WERI-Rb-1 (cell line): ENCODE results near the gene CHST7.

Experiments
- DNase-seq: peaks from one replicate; pipeline ENCODE4 v3.0.0-alpha.2; 2020
- H3K27ac ChIP-seq: fragments of 250-450 bp; sonication (Bioruptor Pico); 2 replicates; pipeline ENCODE4 v1.5.1; 2020; ENCODE audit warnings: mild to moderate bottlenecking, moderate library complexity
- H3K27me3 ChIP-seq: fragments of 250-450 bp; sonication (Bioruptor Pico); 2 replicates; pipeline ENCODE4 v1.5.1; 2021; ENCODE audit warnings: mild to moderate bottlenecking, low read depth, moderate library complexity; ENCODE audit not compliant: insufficient read depth, severe bottlenecking
- H3K36me3 ChIP-seq: fragments of 250-450 bp; sonication (Bioruptor Pico); 2 replicates; pipeline ENCODE4 v1.5.1; 2020; ENCODE audit warnings: mild to moderate bottlenecking, moderate library complexity
- H3K4me3 ChIP-seq: 2 replicates; pipeline ENCODE4 v1.5.1; 2011; ENCODE audit warnings: low read depth, mild to moderate bottlenecking, control low read depth, low read length
- H3K9me3 ChIP-seq: fragments of 250-450 bp; sonication (Bioruptor Pico); 2 replicates; pipeline ENCODE4 v1.5.1; 2021; ENCODE audit warnings: mild to moderate bottlenecking, moderate library complexity; ENCODE audit not compliant: severe bottlenecking
- TF ChIP-seq, protein P1 (sequence below): IDR thresholded peaks from 2 replicates; pipeline ENCODE4 v1.5.1; 2011; ENCODE audit warnings: low read depth, mild to moderate bottlenecking, control low read depth, inconsistent platforms, low read length

The CHST7 gene

DNA sequence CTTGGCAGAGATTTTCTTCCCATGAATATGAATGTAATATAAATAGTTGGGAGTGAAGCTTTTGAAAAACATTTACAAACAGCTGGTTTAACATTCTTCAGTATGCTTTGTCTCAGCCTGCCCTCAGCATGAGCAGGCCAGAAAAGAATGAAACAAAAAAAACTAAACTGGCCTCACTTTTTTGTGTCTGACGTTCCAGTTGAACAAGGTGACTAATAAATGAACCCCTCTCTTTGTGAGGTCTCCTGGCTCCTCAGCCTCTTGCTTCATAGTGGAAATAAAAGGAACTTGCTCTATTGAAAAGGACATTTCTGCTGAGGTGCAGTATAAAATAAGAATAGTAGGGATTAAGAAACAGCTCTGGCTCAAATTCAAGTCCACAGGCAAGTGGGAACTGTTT lies 9.4 kb downstream of the CHST7 start:
- no peak for DNase-seq

DNA sequence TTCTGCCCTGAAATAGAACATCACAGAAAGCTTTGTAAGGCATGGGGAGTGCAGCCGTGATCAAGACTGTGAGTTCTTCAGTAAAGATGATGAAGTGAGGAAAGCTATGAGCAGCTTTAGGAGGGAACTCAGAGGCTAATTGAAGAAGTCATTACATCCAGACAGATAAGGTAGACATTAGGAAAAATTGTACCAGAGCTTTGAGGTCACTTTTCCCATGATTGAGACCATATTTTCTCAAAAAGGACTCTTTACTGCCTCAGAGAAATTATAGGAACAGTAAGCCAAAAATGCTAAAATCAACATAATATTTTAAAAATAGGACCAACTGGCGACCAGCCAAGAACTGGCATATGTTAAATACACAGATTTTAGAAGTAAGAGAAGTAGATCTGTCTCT lies 11.2 kb downstream of the CHST7 start:
- H3K27ac ChIP-seq: no peak overlapping the region
- no peaks in the 10 kb centered on the region for H3K9me3 ChIP-seq
- H3K36me3 ChIP-seq: no peaks in the 10 kb centered on the region
- TF ChIP-seq, protein P1, sequence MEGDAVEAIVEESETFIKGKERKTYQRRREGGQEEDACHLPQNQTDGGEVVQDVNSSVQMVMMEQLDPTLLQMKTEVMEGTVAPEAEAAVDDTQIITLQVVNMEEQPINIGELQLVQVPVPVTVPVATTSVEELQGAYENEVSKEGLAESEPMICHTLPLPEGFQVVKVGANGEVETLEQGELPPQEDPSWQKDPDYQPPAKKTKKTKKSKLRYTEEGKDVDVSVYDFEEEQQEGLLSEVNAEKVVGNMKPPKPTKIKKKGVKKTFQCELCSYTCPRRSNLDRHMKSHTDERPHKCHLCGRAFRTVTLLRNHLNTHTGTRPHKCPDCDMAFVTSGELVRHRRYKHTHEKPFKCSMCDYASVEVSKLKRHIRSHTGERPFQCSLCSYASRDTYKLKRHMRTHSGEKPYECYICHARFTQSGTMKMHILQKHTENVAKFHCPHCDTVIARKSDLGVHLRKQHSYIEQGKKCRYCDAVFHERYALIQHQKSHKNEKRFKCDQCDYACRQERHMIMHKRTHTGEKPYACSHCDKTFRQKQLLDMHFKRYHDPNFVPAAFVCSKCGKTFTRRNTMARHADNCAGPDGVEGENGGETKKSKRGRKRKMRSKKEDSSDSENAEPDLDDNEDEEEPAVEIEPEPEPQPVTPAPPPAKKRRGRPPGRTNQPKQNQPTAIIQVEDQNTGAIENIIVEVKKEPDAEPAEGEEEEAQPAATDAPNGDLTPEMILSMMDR: no peak
- DNase-seq: no peak
- H3K27me3 ChIP-seq: peaks cover 10% of the 10 kb centered on the region
- H3K4me3 ChIP-seq: no peak overlapping the region

More for the DNA sequence above, 9.4 kb downstream of the CHST7 start:
- H3K4me3 ChIP-seq: no peak overlapping the region
- H3K27ac ChIP-seq: no peak overlapping the region
- TF ChIP-seq, protein P1: no peak
- H3K9me3 ChIP-seq: no peaks in the 10 kb centered on the region
- no peaks in the 10 kb centered on the region for H3K36me3 ChIP-seq
- peaks cover 12% of the 10 kb centered on the region for H3K27me3 ChIP-seq

DNA sequence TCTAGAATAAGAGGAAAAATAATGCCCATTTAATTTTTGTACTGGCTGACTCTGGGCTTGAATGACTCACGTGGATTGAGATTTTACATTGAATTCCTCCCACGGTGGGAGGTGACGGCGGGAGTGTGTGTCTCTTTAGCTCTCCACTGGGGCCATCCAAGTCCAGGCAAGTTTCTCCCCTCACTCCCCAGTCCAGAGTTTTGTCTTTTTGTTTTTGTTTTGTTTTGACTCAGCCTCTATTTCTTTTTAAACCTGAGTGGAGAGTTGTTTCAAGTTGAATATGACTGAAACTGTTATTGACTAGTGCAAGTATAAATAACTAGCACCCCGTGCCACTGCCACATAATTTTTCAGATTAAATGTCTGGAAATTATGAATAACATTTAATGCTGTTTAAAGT lies 13.6 kb downstream of the CHST7 start:
- no peaks in the 10 kb centered on the region for H3K9me3 ChIP-seq
- peaks cover 10% of the 10 kb centered on the region for H3K27me3 ChIP-seq
- no peak overlapping the region for H3K4me3 ChIP-seq
- DNase-seq: no peak
- H3K36me3 ChIP-seq: no peaks in the 10 kb centered on the region
- TF ChIP-seq, protein P1: no peak
- no peak overlapping the region for H3K27ac ChIP-seq

DNA sequence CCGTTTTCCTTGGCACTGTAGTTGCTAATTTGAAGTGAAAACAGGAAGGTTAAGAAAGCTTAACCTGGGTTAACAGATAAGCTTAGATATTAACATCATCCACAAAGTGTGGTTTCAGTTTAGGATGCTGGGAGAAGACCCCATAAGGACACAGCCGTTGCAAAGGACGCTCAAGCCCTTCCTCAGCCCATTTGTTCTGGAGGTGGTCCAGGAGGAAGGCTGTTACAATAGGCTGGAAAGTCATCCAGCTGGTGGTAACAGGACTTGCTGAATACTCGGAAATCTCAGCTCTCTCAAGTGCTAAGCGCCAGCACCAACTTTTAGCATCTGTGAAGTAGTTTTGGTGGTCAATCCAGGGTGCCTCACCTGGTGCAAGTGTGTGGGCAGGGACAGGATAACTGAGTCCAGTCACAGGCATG lies 14.2 kb downstream of the CHST7 start:
- H3K36me3 ChIP-seq: no peaks in the 10 kb centered on the region
- TF ChIP-seq, protein P1: no peak
- H3K9me3 ChIP-seq: no peaks in the 10 kb centered on the region
- DNase-seq: no peak
- peaks cover 10% of the 10 kb centered on the region for H3K27me3 ChIP-seq
- H3K4me3 ChIP-seq: no peak overlapping the region
- no peak overlapping the region for H3K27ac ChIP-seq

DNA sequence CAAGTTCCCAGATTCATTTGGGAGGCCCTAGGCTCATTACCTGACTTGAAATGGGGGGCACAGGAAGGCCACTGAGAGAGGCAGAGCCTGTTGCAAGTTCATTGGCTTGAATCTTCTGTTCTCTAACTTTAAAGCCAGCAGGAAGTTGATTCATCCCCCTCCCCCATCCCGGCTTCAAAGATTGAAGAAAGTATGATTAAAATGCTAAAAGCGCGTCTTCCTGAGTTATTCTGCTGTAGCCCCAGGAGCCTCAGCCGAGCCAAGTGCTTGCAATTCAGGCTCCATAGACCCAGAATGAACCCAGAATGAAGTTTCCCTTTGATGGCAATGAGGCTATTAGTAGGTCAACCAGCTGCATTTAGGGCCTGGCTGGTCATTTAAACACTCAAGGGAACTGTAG lies 14.7 kb downstream of the CHST7 start:
- Histone ChIP-seq H3K36me3 (no peaks in the 10 kb centered on the region), H3K27me3 (peaks cover 10% of the 10 kb centered on the region), H3K27ac (no peak overlapping the region), H3K9me3 (no peaks in the 10 kb centered on the region), H3K4me3 (no peak overlapping the region)
- no peak for DNase-seq
- TF ChIP-seq, protein P1: no peak

DNA sequence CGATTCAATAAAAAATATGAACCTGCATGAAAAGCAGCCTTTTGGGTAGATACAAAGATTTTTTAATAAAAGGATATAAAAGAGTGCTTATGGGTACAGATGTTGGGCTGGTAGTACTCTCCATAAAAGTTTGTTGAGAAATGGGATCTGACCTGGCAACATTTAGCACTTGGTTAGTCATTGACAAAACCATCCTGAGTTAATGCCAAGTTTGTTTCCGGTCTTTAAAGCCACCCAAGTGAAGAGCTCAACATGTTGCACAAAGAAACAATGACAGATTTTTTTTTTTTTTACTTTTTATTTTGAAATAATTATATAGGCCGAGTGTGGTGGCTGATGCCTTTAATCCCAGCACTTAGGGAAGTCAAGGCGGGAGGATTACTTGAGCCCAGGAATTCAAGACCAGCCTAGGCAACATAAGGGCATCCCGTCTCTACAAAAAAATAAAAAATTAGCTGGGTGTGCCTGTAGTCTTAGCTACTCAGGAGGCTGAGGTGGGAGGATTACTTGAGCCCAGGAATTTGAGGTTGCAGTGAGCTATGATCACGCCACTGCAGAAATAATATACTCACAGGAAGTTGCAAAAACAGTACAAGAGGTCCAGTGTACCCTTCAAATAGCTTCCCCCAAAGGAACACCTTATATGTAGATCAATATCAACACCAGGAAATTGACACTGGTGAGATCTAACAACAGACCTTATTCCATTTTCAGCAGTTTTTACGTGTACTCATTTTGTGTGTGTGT lies 16.6 kb downstream of the CHST7 start:
- no peaks in the 10 kb centered on the region for H3K36me3 ChIP-seq
- no peak for DNase-seq
- TF ChIP-seq, protein P1: no peak
- no peak overlapping the region for H3K27ac ChIP-seq
- peaks cover 4% of the 10 kb centered on the region for H3K27me3 ChIP-seq
- no peak overlapping the region for H3K4me3 ChIP-seq
- H3K9me3 ChIP-seq: no peaks in the 10 kb centered on the region
